Endothelial cell of umbilical vein (primary cell): ENCODE measurements around the gene CNTN6. TPM values are rescaled to one million over a fixed set of nuclear protein-coding genes. Genes with fewer than 3 reads are reported as not detected.

Experiments used
- BruUV-seq: library from RNA; stranded (reverse); fragments of 400-500 nt; replicated peaks from 2 replicates; lab custom pipeline; 2021; lab: Mats Ljungman, UMichigan
- CTCF ChIA-PET: fragments of 300-600, 350-600 bp; sonication (Branson Sonifier 250); formaldehyde crosslinking; loops from one replicate; lab custom pipeline; 2021; ENCODE audit warnings: antibody characterized with exemption, inconsistent platforms; lab: Charles Lee
- POLR2A ChIA-PET: fragments of 300-600, 350-600 bp; sonication (Branson Sonifier 250); formaldehyde crosslinking; loops from one replicate; lab custom pipeline; 2021; ENCODE audit warnings: antibody characterized with exemption, inconsistent platforms; lab: Charles Lee
- DNase-seq: peaks from one replicate; pipeline ENCODE4 v3.0.0-alpha.2; 2011; ENCODE audit warnings: low read depth, low spot score
- FAIRE-seq: peaks from 2 replicates; lab custom pipeline; 2011; peaks lifted over from hg19 to GRCh38; lab: Jason Lieb, UNC
- H2AFZ ChIP-seq: 2 replicates; pipeline ENCODE4 v1.6.0; 2012; ENCODE audit warnings: low read depth, low read length, control low read depth, inconsistent platforms
- H3K27ac ChIP-seq: 2 replicates; pipeline ENCODE4 v1.5.1; 2011; ENCODE audit warnings: low read depth, mild to moderate bottlenecking, control low read depth, low read length, moderate library complexity; ENCODE audit not compliant: insufficient read depth
- H3K27me3 ChIP-seq, 2 experiments: 2 replicates each; pipeline versions ENCODE4 v1.6.0 to v1.6.1; 2011; ENCODE audit warnings: low read length in 2 of 2, mixed read lengths in 1 of 2; ENCODE audit not compliant: control insufficient read depth in 2 of 2, insufficient read depth in 2 of 2
- H3K36me3 ChIP-seq, 2 experiments: 2 replicates in 1 of 2; 3 replicates in 1 of 2; pipeline ENCODE4 v1.5.1; 2011; ENCODE audit warnings: low read length in 2 of 2, mild to moderate bottlenecking in 1 of 2, moderate library complexity in 1 of 2; ENCODE audit not compliant: control insufficient read depth in 2 of 2, insufficient read depth in 2 of 2; ENCODE audit errors: extremely low read depth in 1 of 2
- H3K4me1 ChIP-seq: 3 replicates; pipeline ENCODE4 v1.5.1; 2011; ENCODE audit warnings: mild to moderate bottlenecking, low read length; ENCODE audit not compliant: control insufficient read depth, insufficient read depth; ENCODE audit errors: extremely low read depth
- H3K4me2 ChIP-seq: 2 replicates; pipeline ENCODE4 v1.6.1; 2011; ENCODE audit warnings: low read length, control low read depth, mixed read lengths; ENCODE audit not compliant: insufficient read depth
- H3K4me3 ChIP-seq, 3 experiments: fragments of 200-600 bp in 1 of 3; sonication (generic), shearing (Covaris generic) in 1 of 3; replicated peaks in 1 of 3; 2 replicates each; pipeline ENCODE4 v1.5.1; 2011 to 2016; ENCODE audit warnings: control low read depth in 3 of 3, low read length in 3 of 3, mild to moderate bottlenecking in 2 of 3, inconsistent platforms in 1 of 3, low read depth in 1 of 3, moderate library complexity in 1 of 3; ENCODE audit not compliant: insufficient read depth in 1 of 3
- H3K79me2 ChIP-seq: 2 replicates; pipeline ENCODE4 v1.6.0; 2012; ENCODE audit warnings: low read length, inconsistent platforms; ENCODE audit not compliant: control insufficient read depth, insufficient read depth
- H3K9ac ChIP-seq: replicated peaks from 2 replicates; pipeline ENCODE3; 2011; ENCODE audit warnings: low read length, control low read depth; ENCODE audit not compliant: insufficient read depth; ENCODE audit errors: extremely low read depth
- H3K9me1 ChIP-seq: replicated peaks from 3 replicates; pipeline ENCODE4 v1.6.0; 2011; ENCODE audit warnings: mild to moderate bottlenecking, low read length; ENCODE audit not compliant: control insufficient read depth, insufficient read depth; ENCODE audit errors: extremely low read depth
- H3K9me3 ChIP-seq: replicated peaks from 2 replicates; pipeline ENCODE4 v1.5.1; 2012; ENCODE audit warnings: low read length, inconsistent platforms; ENCODE audit not compliant: control insufficient read depth, insufficient read depth
- H4K20me1 ChIP-seq: replicated peaks from 2 replicates; pipeline ENCODE3; 2011; ENCODE audit warnings: mild to moderate bottlenecking, low read length; ENCODE audit not compliant: control insufficient read depth, insufficient read depth; ENCODE audit errors: extremely low read depth
- CTCF ChIP-seq, 2 donors: IDR thresholded peaks; 1 replicate in 1 of 2; 2 replicates in 1 of 2; pipeline ENCODE4 v1.5.1; 2011; ENCODE audit warnings: low read length in 2 of 2, mild to moderate bottlenecking in 2 of 2, moderate library complexity in 2 of 2, control low read depth in 1 of 2, inconsistent platforms in 1 of 2, low read depth in 1 of 2; ENCODE audit not compliant: insufficient read depth in 1 of 2; ENCODE audit errors: extremely low read depth in 1 of 2
- EZH2 ChIP-seq: IDR thresholded peaks from 2 replicates; pipeline ENCODE4 v1.6.1; 2012; ENCODE audit warnings: borderline replicate concordance, low read depth, mild to moderate bottlenecking, moderate library complexity, low read length, inconsistent platforms; ENCODE audit not compliant: severe bottlenecking
- FOS ChIP-seq: IDR thresholded peaks from 2 replicates; pipeline ENCODE4 v1.6.1; 2011; ENCODE audit warnings: mild to moderate bottlenecking, low read length, moderate library complexity, borderline replicate concordance; ENCODE audit not compliant: insufficient read depth
- GATA2 ChIP-seq: IDR thresholded peaks from 2 replicates; pipeline ENCODE4 v1.7.0; 2011; ENCODE audit warnings: low read depth, mild to moderate bottlenecking, moderate library complexity, mixed read lengths, low read length; ENCODE audit not compliant: insufficient read length, insufficient read depth
- JUN ChIP-seq: IDR thresholded peaks from 2 replicates; pipeline ENCODE4 v1.6.1; 2011; ENCODE audit warnings: borderline replicate concordance, low read depth; ENCODE audit not compliant: insufficient read length, insufficient read depth
- MYC ChIP-seq: IDR thresholded peaks from one replicate; pipeline ENCODE4 v1.6.1; 2011; ENCODE audit warnings: mild to moderate bottlenecking, low read depth, low read length
- POLR2A ChIP-seq: IDR thresholded peaks from 2 replicates; pipeline ENCODE4 v1.6.1; 2012; ENCODE audit warnings: low read depth, mild to moderate bottlenecking, control low read depth, low read length
- POLR2AphosphoS5 ChIP-seq: IDR thresholded peaks from 2 replicates; pipeline ENCODE4 v1.6.1; 2012; ENCODE audit warnings: low read depth, mild to moderate bottlenecking, control low read depth, low read length, moderate library complexity; ENCODE audit not compliant: insufficient read depth
- dilution Hi-C: fragments of 300-500 bp; cut with MboI; formaldehyde crosslinking; loops from one replicate; pipeline ENCODE4 v1.15.0; 2019; ENCODE audit warnings: low sequenced_read_pairs; ENCODE audit not compliant: extremely low pct_ligation_motif_present
- intact Hi-C: fragments of 100-400 bp; cut with micrococcal nuclease; formaldehyde crosslinking; loops from one replicate; pipeline ENCODE4 v1.10.0; 2022
- polyA plus RNA-seq, 4 experiments: library from polyadenylated mRNA; depleted of rRNA in 3 of 4; stranded (reverse) in 3 of 4; unstranded in 1 of 4; fragments of >200 nt; gene quantifications; 2 replicates each; pipeline versions ENCODE4 v1.2.1 to v1.2.3, GENCODE V29; 2011 to 2012; ENCODE audit warnings: missing spikeins in 1 of 4
- total RNA-seq: library from RNA; stranded (reverse); gene quantifications from 2 replicates; pipeline ENCODE4 v1.2.3, GENCODE V29; 2021
- TF ChIP-seq, protein P1 (sequence below): IDR thresholded peaks from 2 replicates; pipeline ENCODE4 v1.6.1; 2011; ENCODE audit not compliant: insufficient read depth, insufficient read length

CNTN6 gene
- total and polyA plus RNA-seq, 2 donors (not counting 3 experiments of a cell fraction or from before 2014, with no cell fraction given), result not detected

GRCh38 chr3:1318296-1319005, 225.6 kb downstream of the CNTN6 start:
- TF ChIP-seq EZH2, result no peak
- TF ChIP-seq CTCF (IDR thresholded peaks at IDR 0.05; ENCODE audit: extremely low read depth in 1 of 2, insufficient read depth in 1 of 2, low read depth in 1 of 2, low read length in 2 of 2), result no peak
- TF ChIP-seq POLR2AphosphoS5, result no peak
- TF ChIP-seq POLR2A, result no peak
- TF ChIP-seq JUN, result no peak
- TF ChIP-seq, protein P1, sequence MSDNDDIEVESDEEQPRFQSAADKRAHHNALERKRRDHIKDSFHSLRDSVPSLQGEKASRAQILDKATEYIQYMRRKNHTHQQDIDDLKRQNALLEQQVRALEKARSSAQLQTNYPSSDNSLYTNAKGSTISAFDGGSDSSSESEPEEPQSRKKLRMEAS, result no peak
- TF ChIP-seq GATA2, result no peak
- TF ChIP-seq FOS, result no peak
- no peak for TF ChIP-seq MYC
- CTCF ChIA-PET, result no interaction called here
- Histone ChIP-seq H3K27ac (no peak overlapping the region), H3K9ac (no peak overlapping the region), H3K4me2 (no peak overlapping the region), H3K27me3 (no peaks in the 10 kb centered on the region), H3K79me2 (no peaks in the 10 kb centered on the region), H3K4me1 (no peaks in the 10 kb centered on the region), H4K20me1 (no peaks in the 10 kb centered on the region), H3K9me3 (no peaks in the 10 kb centered on the region), H3K4me3 (no peak overlapping the region), H3K36me3 (no peaks in the 10 kb centered on the region), H3K9me1 (no peaks in the 10 kb centered on the region), H2AFZ (no peak overlapping the region)
- FAIRE-seq, result no peak
- POLR2A ChIA-PET, result interaction anchor here (0.6 kb wide), 1 partner anchor 733 kb away, joined by 4 read pairs; no protein-coding TSS in a partner anchor
- DNase-seq, result no peak
- intact Hi-C loops, result no loop called here
- dilution Hi-C loops, result no loop called here
- no TSS peak for BruUV-seq
